ENCODE data around the gene USH2A.
"Not testable (repeated sequence)": the region's sequence is repeated elsewhere in the genome, so short reads cannot be mapped to it uniquely, and the experiment has no call there.

The USH2A gene

DNA sequence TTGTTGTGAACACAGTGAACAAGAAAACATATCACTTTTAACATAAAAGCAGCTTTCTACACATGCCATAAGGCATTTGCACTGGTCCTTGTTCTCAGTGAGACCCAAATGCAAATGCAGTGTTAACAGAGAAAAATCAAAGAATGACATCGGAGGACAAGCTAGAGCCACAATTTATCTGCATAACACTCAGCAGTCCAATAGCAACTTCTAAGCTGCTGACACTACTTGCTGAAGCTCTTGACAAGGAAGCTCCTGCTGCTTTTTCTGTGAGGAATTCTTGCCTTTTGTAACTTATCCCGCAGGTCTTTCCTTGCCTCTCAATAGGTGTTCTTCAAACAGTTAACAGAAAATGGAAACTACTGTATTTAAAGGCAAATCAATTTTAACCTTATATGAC is 34.7 kb downstream of the USH2A start:
- DNase-seq = no peak

DNA sequence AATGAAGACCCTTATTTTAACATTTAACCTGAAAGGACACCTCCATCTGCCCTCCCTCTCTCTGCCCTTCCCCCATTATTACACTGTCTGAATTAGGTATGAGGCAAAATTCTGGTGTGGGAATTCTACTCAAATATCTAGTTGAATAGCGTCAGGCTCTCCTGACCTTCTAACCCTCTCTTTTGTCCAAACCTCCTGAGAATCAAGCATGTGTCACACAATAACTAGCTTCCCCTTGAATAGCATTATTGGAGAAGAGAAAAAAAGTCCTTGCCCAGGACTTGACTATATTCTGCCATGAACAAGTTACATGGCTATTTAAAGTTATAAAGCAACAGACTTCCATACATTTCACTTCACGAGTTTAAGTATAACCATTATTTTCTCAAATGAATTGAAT is 35.5 kb downstream of the USH2A start:
- DNase-seq = no peak

DNA sequence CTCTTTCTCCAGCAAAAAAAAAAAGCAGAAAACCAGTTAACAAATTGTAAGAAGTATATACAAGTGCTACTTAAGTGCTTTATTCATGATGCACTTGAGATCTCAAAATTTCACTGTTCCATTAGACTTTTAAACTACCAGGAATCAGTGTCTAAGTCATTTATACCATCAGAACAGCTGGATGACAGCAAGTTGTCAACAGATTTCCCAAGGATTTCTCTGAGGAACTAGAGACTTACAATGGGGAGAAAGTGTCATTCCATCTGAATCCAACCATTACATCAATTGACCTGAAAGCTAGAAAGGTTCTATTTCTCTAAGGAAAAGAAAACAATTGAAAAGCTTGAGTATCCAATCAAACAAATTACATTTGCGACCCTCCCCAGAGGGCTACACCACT is 43.8 kb downstream of the USH2A start:
- no peak for DNase-seq

DNA sequence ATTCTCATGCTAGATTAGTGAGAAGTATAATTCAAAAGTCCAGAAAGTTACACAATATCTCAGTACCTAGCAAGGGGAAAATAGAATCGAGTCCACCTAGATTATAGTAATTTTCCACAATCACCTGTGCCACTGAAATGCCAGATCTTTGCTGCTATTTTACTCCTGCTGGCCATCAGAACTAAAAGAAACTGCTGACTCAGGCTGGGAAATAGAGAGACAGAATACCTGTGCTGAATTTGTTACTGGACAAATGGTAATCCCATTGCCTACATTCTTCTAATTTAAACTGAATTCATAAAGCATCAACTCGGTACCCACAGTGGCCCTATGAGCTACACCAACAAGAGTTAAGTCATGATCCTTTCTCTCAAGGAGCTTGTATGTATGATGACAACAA is 55.0 kb downstream of the USH2A start:
- DNase-seq = no peak

DNA sequence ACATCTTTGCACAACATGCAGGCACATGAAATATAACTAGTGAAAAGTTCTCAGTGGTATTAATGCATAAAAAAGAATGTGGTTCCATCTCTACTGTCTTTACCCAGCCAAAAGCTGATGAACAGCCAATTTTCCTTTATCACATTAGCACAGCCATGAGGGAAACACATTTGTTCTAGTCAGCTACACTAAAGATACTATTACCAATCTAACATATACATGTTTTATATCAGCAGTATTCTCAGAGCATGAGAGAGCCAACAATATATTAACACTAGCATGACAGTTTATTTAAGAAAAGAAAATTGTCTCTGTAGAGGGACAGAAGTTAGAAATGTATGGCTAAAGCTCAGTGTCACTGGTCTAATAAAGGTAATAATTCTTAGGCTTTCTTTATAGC is 56.3 kb downstream of the USH2A start:
- DNase-seq = no peak

DNA sequence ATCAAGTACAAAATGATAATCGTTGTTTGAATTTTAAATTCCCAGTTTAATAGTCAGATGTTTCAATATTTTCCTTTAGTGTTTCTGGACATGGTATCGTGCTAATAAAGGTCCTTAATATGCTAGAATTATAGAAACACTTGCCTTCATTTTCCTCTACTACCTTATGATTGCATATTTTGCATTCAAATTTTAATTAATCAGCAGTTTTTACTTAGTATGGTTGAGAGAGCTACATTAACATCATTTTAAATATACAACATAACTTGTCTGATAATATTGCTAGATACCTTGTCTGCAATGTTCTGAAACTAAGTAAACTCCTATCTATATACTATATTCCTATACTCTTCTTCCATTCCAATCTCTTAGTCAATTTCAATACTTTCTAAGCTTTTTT is 66.3 kb downstream of the USH2A start:
- DNase-seq = no peak

DNA sequence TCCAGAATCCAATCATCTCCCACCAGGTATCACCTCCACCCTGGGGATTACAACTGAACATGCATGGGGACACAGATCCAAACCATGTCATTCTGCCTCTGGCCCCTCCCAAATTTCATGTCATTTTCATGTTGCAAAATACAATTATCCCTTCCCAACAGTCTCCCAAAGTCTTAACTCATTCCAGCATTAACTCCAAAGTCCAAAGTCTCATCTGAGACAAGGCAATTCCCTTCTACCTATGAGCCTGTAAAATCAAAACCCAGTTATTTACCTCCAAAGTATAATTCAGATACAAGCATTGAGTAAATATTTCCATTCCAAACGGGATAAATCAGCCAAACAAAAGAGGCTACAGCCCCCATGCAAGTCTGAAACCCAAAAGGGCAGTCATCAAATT is 73.1 kb downstream of the USH2A start:
- DNase-seq = no peak

DNA sequence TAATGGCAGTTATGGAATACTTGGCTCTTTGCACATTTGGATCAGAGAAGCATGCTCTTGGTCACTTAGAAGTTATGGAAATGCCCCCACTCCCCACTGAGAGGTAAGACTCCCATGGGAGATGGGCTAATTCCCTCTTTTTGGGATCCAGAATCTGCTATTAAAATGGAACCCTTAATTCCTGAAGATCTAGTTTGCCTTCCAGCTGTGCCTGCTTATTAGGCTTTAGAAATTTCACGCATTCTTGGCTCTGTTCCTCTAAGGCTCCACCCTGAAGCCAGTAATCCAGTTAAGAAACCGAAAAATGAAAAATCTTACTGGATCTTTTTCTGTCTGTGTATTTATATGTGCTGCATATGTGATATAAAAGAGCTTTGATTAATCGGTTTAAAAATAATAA is 76.7 kb downstream of the USH2A start:
- no peak for DNase-seq

DNA sequence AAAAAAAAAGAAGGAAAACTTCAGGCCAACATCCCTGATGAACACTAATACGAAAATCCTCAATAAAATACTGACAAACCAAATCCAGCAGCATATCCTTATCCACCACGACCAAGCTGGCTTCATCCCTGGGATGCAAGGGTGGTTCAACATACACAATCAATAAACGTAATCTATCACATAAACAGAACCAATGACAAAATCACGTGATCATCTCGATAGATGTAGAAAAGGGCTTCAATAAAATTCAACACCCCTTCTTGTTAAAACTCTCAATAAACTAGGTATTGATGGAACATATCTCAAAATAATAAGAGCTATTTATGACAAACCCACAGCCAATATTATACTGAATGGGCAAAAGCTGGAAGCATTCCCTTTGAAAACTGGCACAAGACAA is 82.7 kb downstream of the USH2A start:
- not testable (repeated sequence) for DNase-seq

DNA sequence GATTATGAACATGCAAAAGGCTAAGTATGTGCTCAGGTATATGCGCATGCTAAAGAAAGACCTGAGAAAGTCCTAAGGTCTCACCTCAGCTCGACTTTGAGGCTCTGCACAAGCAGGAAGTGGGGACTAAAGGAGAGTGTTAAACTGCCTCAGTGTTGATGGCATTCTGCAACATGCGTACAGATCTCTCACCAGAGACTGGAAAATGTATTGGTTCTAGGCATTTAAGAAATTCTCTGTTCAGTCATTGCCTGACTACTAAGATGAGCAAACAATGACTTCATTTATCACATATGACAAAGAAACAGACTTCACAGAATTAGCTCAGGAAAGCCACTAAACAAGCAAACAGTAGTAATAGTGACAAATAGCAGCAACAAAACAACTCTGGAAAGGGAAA is 90.8 kb downstream of the USH2A start:
- no peak for DNase-seq

DNA sequence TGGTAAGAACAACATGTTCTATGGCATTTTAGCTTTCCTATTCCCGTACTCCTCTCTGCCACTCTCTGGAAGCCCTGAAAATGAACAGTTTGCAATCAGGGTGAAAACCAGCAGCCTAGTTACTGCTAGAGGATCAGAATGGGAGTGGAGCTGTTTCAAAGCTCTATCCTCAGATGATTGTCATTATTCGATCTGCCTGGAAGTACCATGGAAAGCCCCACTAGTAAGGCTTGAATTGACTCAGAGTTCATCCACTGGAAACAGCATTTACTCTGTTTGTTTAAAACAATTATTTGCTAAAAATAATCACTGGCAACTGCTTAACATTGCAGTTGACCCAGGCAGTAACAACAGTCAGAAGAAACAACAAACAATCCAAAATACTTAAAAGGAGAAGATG is 91.2 kb downstream of the USH2A start:
- no peak for DNase-seq

DNA sequence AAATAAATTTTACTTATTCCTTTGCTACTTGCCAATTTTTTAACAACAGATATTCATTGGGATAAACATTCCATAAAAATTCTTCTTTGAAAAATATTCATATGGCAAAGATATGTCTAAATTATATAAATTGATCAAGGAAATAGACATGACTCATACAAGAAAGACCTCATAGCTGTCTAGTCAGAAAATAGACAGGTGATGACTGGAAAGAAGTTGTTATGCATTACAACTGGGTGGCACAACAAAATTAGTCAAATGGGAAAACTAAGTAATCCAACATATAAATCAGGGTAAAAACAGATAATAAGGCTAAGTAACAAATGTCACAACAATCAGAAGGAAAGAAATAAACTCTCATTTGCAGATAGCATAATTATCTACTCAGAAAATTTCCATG is 92.0 kb downstream of the USH2A start:
- DNase-seq = no peak

DNA sequence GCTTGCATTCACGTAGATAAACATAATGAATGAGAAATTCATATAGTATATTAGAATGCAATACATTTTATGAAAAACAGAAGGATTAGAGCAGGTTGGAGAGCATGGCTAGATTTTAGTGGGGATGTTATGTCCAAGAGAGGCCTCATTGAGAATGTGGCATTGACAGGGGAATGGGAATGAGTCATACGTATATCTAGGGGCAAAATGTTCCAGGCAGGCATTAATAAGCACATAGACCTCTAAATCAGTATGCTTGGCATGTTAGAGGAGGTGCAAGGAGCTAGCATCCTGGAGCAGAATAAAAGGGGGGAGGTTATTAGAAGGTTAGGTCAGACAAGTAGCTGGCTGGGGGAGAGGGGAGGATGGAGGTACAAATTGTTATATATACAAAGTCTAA is 93.0 kb downstream of the USH2A start:
- no peak for DNase-seq

DNA sequence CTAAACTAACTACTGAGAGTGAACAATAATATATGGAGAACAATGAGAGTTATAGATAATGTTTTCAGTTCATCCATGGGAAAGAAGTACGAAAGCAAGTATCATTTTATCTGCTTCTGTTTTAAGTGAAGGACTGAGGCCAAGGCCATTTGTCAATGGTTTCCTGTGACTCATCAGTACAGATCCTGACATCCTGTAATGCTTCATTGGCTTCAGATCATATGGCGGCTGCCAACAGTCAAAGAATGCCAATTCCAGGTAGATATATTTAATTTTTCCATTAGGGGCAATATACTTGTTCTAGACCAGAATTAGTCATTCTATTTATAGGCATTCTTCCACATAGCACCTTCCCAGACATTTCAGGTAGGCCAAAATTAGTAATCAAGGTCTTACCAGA is 97.3 kb downstream of the USH2A start:
- no peak for DNase-seq

DNA sequence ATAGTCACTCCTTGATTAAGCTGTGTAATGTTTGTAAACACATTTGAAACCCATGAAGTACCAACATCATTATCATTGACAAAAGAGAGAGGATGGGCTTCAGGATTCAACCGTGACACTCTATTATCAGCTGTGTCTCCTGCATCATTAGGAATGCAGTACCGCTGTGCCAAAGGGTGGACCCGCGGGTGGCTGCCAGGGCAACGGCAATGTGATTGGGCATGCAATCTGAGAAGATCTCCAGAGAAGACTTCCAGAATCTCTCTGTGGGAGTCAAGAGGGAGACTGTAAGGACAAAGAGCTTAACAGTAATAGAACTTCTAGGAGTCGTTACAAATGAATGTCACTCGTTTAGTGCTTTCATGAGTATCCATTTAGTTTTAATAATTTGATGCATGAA is 97.9 kb downstream of the USH2A start:
- no peak for DNase-seq

DNA sequence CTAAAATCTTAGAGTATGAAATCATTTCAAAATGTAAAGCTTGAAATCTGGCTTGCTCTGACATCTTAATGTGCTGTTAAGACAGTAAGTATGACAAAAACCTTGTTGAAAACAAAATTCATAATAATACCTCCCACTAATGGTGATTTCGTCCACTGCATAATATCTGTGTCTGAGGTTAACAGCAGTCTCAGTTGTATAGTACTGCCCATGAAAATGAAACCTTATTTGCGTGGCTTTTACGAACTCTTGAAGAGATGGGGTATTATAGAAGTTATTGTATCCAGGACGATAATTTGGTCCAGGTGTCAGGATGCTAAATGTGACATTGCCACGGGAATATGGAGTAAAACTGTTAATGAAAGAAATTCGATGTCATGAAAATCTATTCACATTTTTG is 99.9 kb downstream of the USH2A start:
- no peak for DNase-seq

DNA sequence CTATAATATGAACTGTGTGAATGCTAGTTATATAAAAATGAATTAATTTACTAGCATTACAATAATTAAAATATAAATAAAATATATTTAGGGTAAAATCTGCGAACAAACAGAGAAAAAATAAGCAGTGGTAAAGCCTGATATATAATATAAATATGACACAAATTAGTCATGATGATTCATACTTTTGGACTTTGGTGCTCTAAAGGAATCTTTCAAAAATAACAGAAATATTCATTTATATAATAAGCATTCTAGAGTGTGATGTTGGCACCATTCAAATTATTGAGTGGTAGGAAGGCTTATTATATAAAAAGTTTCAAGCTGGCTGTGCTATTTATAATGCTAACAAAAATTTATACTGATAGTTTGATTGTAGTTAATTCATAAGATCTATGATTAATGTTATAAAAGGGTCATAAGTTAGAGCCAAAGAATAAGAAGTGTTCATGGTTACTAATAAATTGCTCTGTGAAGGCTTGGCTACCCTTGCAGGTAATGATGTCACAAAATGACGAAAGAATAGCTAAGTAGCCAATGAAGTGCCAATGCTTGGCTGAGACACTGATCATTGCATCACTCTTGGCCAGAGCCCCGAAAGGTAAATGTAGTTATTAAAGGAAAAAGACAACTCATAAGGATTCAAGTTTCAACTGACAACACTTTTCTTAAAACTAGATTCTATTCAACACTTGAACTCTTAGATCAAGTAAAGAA is 108.7 kb downstream of the USH2A start:
- no peak for DNase-seq

DNA sequence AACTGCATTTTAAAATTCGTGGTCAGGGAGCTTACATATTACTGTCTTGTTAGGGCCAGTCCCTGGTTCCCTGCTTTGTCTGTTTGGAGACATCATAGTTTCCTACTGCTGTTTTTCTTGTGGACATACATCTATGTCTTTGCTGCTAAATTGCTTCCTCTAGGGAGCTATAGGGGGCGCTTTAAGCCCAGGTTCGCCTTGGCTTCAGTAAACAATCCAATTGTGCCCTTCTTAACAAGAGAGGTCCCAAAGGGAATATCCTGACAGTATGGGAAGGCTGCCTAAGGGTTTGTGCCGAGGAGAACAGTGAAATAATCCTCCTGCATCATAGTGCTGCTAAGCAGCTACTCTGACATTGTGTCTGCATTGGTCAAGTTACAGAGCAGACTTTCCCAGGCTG is 112.5 kb downstream of the USH2A start:
- no peak for DNase-seq

DNA sequence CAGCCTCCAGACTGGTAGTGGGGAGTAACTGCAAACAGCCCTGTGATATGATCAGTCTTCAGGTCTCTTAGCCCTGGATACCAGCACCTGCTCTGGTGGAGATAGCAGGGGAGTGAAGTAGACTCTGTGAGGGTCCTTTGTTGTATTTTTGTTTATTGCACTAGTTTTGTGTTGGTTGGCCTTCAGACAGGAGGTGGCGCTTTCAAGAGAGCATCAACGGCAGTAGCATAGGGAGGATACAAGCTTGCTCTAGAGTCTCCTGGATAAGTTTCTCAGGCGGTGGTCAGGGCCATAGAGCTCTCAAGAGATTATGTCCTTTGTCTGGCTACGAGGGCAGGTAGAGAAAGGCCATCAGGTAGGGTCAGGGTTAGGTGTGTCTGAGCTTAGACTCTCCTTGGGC is 116.4 kb downstream of the USH2A start:
- DNase-seq = no peak

DNA sequence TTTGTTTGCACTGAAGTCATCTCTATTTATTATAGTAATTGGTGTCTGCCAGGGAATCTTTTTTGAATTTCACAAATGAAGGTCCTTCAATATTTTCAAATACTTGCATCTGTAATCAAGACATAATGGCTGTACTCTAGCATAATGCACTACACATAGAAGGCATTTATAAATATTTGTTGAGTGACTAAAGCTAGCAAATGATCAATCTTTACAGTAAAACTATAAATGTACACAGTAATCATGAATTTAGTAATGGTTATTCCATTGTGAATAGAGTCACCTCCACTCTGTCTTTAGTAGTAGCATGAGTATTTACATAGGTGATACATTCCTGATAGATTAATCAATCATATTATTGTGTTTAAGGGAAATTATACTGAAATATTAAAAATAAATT is 119.6 kb downstream of the USH2A start:
- DNase-seq = no peak

DNA sequence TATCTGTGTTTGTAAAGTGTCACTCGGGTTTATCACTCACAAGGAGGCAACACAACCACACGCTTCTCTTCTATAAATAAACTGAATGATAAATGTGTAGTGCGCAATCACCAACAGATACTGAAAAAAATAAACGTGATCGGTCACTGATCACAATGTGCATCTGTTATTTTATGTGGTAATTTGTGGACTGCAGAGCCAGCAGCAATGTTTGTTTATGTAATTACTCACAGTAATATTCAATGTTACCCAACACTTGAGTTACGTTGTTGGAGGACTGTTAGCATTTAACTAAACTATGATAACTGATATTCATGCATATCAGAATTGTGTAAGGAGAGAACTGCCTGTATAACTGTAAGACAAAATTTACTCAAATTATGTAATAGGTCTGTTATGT is 129.6 kb downstream of the USH2A start:
- no peak for DNase-seq

DNA sequence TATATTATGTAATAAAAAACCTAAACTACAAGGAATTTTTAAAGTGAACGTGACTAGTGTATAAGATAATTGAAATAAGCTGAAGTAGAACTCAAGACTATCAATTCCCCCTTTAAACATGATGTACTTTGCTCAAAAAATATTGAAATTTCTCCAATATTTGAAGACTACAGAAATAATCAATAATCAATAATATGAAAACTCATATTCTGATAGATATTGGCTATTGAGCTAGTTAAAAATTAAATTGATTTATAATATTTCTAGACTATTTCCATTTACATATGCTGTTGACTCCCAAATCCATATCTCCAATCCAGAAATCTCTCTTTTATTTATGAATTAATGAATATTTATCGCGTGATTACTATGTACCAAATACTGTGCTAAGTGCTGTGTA is 133.2 kb downstream of the USH2A start:
- DNase-seq = no peak

DNA sequence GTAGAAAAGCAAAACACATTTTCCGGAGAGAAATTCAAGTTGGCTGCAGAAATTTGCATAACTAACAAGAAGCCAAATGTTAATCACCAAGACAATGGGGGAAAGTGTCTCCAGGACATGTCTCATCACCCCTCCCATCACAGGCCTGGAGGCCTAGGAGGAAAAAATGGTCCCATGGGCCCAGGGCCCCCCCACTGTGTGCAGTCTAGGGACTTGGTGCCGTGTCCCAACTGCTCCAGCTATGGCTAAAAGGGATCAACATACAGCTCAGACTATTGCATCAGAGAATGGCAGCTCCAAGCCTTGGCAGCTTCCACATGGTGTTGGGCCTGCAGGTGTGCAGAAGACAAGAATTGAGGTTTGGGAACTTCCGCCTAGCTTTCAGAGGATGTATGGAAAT is 138.2 kb downstream of the USH2A start:
- no peak for DNase-seq

DNA sequence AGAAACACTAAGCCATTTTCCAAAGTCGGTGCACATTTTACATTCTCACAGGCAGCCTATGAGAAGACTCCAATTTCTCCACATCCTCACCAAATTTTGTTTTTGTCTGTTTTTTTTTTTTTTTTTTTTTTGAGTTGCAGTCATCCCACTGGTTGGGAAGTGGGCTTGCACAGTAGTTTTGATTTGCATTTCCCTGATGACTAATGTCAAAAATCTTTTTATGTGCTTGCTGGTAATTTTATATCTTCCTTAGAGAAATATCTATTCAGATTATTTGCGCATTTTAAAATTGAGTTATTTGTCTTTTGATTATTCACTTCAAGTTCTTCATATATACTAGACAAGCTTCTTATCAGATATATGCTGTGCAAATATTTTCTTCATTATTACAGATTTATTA is 141.5 kb downstream of the USH2A start:
- DNase-seq = no peak

DNA sequence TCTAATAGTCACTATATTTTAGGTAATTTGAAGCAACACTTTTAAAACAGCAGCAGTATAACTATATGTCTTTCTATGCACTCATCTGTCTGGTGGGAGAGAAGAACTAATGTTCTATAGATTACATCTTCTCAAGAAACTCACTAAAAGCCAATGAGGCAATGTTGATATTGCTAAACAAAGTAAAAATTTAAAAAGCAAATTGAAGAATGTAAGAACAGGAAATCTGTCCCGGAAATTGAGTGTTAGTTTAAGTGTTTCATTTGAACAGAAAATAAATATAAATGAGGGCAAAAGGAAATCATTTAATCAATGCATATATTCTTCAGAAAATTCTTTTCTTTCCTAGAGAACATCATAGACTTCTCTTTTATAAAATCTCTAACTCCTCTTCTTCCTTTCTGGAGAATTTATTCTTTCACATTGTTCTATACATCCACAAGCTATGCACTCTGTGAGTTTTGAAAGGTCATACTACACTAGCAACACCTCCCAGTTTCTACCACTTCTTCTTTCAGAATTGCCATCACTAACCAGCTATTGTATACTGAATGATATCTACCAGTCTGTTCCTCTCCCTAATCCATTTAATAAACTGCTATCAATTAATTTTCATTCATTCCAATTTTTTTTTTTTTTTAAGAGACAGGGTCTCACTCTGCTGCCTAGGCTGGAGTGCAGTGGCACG is 153.0 kb downstream of the USH2A start:
- DNase-seq = no peak
